ENCODE results near the gene HYCC2.
"Not testable (repeated sequence)": the region's sequence is repeated elsewhere in the genome, so short reads cannot be mapped to it uniquely, and the experiment has no call there.

HYCC2 gene

DNA sequence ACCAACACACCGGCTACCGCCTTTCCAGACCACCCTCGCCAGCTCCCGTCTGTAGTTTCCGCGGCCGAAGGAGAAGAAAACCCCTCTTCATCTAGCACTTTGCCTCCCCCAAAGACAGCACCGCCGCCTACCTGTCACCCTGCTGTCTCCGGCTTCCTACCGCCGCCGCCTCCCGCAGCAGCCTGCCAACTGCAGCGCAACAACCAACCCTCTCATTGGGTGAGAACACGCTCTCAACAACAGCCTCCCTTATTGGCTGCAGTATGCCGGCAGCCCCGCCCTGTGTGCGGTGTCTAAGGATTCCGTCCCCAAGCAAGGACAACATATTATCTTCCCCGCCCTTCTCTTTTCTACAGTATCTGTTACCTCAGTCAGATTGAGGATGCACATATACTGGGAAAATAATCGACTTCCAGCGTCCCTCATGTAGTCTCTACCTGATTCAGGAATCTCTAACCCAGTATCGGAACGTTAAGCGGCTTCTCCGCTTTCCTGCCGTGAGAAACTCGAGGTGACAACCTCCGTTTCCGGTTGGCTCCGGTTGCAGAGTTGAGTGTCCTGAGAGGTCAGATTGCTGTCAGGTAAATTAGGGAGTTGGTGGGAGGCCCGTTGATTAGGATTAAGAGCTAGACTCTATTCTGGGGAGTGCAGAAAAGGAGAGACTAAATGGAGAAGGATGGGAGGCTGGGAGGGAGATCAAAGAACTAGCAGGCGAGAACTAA is at the start of gene HYCC2, which contains the start of gene NDUFB3:
Gene HYCC2, minus strand, starts transcription at position 193 of the 722 bp plus-strand sequence. CDS start 47,662 bp downstream, outside the sequence.
Gene NDUFB3, plus strand, starts transcription at position 523 of the 722 bp plus-strand sequence. CDS start 6,882 bp downstream, outside the sequence.
- DNase-seq, result peak; percentile 96

DNA sequence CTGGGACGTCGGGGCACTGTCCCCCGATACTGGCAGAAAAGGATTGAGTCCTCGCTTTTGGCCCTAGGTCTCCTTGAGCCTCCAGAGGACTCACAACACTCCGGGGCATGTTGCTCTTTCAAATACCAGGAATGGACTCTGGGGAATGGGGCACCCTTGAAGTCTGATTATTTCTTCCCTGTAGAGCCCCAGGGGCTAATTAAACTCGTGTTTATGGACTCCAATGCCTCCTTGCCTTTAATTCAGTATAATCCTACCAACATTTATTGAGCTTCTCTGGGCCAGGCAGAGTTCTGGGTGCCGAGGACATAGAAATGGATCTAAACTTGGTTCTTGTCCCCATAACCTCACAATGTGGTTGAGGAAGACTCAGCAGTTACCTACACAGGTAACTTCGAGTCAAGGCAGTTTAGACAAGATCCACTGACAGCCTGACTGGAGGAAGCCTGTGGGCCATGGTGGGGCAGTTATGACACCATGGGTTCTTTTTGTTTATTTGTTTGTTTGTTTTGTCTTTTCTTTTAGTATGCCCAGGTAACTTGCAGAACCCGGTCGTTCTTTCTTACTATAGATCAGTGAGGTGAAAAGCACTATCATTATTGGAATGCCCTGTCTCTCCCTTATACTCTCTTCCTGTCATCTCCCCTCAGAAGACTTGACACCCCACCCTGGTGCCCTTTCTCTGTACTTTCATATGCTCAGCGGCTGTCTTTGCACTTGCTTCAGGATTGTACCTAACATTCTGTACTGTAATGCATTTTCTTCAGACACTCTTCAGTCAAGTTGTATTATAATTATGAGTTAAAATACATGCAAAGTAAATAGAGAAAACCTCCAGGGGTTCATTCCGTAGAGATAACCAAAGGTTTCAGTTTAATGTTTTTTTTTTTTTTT is 47.7 kb upstream of the HYCC2 start:
- peak; percentile 16 for DNase-seq

DNA sequence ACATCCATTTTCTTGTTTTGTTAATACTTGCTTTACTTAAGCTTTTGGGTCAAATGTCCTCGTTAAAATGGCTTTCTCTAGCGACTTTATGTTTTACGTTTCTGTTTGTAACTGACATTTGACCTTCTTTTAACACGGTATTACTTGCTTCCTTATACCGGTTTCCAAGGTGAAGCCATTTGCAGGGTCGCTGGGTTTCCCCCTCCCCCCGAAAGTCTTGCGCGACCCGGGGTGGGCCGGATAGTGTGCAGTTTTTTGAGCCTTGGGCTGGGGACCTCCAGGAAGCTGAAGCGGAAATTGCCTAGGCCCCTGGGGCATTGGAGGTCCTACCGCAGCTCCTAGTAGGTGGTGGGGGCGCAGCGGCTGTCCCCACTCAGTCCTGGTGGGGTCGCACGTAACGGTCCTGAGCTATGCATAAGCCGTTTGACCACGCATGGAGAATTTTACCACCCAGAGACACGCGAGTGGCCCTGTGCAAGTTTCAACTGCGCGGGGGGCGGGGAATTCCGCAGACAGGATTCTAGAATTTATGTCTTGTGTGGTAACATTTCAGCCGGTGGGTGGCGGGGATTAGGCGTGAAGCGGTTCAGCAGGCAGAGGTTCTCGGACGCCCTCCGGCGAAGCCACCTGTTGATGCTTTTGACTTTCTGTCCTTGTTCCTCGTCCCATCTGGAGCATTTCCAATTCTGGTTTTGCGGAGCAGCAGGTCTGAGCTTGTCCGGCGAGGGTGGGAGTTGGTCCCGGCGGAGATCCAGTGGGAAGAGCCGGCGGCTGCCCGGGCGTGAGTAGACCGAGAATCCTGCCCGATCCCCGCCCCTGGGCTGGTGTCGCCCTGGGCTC is 46.9 kb upstream of the HYCC2 start:
- DNase-seq, result peak; percentile 16

DNA sequence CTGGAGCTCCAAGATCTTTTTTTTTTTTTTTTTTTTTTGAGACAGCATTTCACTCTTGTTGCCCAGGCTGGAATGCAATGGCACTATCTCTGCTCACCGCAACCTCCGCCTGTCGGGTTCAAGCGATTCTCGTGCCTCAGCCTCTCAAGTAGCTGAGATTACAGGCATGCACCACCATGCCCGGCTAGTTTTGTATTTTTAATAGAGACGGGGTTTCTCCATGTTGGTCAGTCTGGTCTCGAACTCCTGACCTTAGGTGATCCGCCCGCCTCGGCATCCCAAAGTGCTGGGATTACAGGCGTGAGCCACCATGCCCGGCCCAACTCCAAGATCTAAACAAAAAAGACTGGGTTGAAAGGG is 46.2 kb upstream of the HYCC2 start:
- not testable (repeated sequence) for DNase-seq

DNA sequence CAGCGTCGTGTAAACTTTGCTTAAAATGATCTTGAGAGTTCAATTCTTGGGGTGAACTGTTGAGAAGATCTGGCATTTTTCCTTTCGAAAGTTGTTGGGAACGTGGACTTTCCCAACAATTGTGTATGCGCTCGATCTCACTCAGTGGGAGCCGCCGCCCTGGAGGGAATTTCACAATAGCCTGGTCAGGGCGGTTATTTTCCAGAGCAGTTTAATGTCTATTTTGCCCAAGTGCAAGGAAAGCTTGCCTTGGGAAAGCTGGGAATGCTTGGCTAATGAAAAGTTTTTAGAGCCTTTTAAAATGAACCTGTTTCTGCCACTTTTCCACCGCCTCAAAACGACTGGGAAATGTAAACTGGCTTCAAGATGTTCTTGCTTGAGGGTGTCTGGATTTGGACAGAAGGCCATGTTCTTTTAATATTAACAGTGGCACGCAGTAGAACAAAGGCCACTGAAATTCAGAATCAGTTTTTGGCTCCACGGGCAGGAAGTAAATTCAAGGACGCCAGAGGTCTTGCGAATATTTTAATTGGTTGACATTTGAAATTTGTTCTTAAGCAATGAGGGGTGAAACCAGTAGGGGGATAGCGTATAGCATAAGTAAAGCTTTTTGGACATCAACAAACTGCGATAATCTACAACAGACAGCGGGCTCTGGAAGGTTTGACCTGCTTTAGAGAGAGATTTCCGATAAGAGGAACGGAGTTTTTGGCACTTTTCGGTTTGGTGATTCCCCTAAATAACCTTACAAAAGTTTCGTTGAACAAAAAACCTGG is 45.7 kb upstream of the HYCC2 start:
- DNase-seq, result peak; percentile 57

DNA sequence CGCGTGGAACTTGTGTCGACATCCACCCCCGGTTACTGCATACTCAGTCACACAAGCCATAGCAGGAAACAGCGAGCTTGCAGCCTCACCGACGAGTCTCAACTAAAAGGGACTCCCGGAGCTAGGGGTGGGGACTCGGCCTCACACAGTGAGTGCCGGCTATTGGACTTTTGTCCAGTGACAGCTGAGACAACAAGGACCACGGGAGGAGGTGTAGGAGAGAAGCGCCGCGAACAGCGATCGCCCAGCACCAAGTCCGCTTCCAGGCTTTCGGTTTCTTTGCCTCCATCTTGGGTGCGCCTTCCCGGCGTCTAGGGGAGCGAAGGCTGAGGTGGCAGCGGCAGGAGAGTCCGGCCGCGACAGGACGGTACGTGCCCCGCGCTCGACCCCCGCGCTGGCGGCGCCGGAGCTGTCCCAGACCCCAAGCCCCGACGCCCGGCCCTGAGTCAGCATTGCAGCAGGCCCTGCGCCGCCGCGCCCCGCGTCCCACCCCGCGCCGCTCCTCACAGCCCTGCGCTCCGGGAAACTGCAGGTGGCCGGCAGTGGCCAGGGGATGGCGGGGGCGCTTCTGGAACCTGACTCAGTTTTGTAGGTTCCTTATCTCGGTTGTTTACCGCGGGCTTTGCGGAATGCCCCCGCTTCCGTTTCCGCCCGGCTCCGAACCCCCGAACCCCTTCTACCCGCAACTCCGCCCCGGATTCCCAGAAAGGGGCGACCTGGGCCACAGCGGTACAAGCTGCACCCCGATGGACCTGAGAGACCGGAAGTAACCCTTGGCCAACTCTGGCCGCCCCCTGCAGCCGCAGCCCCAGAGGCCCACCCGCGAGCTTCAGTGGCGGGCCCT is 44.9 kb upstream of the HYCC2 start, which contains the start of gene CFLAR:
Gene CFLAR, plus strand, starts transcription at position 50 of the 844 bp plus-strand sequence. CDS start 13,702 bp downstream, outside the sequence.
- DNase-seq, result peak; percentile 38

DNA sequence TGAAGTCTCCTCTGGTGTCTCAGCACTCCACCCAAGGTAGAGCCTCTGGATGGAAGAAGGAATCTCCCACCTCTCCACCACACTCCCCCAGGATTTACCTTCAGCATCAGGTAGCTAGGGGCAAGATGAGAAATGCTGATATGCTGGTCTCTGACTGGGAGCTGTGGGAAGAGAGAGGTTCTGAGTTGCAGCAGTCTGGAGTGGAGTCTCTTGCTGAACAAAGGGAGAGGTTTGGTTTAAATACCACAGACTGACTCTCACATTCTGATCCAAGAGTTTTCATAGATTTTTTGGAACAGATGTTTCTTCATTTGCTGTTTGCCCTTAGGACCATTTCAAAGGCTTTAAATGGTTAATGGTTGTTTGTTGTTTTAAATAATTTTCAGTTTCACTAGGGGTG is 43.4 kb upstream of the HYCC2 start:
- DNase-seq, result no peak

DNA sequence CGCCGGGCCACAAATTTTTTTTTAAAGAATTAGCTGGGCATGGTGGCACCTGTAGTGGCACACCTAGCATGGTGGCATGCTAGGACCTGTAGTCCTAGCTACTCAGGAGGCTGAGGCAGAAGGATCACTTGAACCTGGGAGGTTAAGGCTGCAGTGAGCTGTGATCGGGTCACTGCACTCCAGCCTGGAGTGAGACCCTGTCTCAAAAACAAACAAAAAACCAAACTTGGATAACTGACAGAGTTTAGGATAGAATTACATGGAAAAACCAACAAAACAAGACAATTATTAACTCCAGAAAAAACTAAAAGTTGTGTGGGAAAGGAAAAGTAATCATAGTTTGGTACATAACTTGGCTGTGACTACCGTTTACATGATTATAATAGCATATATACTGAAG is 42.9 kb upstream of the HYCC2 start:
- DNase-seq, result no peak

DNA sequence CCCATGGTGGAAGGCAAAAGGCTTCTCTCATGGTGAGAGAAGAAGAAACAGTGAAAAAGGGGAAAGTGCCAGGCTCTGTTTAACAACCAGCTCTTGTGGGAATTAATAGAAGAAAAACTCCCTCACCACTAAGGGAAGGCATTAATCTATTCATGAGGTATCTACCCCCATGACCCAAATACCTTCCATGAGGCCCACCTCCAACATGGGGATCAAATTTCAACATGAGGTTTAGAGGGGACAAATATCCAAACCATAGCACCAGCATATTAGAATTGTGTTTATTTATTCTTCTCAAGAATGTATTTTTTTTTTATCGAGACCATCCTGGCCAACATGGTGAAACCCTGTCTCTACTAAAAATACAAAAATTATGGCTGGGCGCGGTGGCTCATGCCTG is 39.6 kb upstream of the HYCC2 start:
- no peak for DNase-seq

DNA sequence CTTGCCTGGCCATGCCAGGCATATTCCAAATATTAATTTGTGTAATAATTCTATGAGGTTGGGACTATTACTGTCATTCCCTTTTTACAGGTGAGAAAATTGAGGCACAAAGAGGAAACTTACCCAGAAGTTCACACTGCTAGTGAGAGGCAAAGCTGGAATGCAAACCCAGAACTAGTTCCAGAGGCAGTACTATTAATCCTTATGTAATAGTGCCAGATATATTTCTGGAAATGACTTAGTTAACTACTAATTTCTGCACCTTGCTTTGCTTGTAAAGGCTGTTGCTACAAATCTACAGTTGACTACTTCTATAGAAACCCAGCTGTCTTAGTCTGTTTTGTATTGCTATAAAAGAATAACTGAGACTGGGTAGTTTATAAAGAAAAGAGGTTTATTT is 39.1 kb upstream of the HYCC2 start:
- DNase-seq, result no peak

DNA sequence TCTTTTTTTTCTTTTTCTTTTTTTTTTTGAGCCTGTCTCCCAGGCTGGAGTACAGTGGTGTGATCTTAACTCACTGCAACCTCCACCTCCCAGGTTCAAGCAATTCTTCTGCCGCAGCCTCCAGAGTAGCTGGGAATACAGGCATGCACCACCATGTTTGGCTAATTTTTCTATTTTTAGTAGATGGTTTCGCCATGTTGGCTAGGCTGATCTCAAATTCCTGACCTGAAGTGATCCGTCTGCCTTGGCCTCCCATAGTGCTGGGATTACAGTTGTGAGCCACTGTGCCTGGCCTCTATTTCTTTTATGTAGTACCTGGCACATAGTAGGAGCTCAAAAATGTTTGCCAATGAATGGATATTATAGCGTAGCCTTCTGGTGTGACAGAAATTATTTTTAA is 37.7 kb upstream of the HYCC2 start:
- DNase-seq, result no peak

DNA sequence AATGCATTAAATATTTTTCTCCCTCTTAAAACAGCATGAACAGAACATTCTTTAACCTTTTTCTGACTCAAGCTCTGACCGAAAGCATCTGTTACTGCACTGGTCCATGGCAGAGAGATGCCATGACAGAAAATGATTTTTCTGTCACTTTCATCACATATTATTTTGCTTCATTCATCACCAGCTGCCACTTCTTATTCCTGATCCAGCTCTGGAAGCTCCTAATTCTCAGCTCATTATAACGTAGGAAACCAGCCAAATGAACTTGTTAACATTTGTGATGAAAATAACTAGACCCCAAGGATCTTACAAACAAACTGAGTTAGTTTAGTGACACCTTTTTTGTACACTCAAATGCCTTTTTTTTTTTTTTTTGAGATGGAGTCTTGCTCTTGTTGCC is 36.9 kb upstream of the HYCC2 start:
- DNase-seq, result no peak

DNA sequence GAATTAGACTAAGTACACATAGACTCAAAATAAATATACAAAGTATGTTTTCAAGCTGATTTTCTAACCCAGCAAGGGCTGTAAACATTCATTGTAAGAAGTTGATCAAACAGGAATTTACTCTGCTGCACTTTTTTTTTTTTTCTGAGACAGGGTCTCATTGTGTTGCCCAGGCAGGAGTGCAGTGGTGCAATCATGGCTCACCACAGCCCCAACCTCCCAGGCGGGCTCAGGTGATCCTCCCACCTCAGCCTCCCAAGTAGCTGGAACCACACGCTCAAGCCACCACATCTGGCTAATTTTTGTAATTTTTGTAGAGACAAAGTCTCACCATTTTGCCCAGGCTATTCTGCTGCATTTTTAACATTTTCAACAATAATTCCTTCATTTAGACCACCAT is 36.2 kb upstream of the HYCC2 start:
- no peak for DNase-seq

DNA sequence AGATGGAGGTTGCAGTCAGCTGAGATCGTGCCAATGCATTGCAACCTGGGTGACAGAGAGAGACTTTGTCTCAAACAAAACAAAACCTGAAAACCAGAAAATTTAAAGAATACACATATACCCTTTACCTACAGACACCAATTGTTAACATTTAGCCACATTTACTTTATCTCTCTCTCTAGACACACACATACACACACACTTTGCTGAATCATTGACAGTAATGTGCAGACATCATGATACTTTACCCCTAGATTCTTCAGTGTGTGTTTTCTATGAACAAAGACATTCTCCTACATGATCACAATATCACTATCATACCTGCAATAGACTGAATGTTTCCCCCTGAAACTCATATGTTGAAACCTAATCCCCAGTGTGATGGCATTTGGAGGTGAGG is 34.3 kb upstream of the HYCC2 start:
- no peak for DNase-seq

DNA sequence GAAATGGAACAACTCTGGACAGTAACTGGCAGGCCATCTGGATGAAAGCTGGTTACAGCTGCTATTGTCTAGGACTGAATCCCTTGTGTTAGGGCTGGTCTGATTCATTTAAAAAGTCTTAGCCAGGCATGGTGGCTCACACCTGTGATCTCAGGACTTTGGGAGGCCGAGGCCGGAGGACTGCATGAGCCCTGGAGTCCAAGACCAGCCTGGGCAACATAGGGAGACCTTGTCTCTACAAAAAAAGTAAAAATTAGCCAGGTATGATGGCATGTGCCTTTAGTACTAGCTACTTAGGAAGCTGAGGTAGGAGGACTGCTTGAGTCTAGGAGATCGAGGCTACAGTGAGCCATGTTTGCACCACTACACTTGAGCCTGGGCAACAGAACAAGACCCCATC is 29.0 kb upstream of the HYCC2 start:
- no peak for DNase-seq

DNA sequence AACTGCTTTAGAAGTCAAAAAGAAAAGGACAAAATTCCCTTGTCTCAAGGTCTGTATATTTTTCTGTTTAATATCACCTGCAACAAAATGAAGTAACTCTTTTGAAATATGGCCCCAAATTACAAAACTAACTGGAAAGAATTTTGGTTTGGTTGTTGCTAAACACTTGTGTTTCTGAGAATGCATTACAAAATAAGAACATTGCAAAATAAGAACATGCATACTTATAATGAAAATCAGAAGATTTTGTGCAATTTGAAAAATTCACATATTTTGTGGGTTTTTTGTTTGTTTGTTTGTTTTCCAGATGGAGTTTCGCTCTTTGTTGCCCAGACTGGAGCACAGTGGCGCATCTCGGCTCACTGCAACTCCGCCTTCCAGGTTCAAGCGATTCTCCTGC is 22.1 kb upstream of the HYCC2 start:
- no peak for DNase-seq

DNA sequence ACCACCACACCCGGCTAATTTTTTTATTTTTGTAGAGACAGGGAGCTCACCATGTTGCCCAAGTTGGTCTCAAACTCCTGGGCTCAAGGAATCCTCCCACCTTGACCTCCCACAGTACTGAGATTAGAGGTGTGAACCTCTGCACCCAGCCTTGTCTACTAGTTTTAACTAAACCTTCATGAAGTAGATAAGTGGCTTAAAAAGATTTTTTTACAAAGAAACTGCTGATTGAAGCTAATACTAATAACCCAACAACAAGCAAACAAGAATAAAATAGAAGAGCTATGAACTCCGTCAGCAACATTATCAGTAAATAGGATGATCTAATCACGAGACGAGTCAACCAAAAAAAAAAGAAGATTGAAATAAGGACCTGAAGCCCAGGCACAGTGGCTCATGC is 19.1 kb upstream of the HYCC2 start:
- no peak for DNase-seq

DNA sequence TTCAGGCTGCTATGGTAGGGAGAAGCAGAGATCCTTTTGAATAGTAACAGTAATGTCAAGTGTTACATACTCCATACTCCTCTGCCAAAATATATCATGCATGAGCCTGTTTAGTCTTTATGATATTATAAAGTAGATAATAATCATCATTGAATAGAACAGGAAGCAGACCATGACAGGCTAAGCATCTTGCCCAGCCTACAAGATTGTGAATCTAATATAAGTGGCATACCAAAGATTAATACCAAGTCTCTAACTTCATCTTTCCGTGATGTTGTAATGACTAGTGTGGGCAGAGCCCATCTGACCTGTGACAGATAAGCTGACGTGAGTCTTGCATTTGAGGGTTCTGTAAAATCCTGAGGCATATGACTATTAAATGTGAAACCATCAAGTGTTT is 13.4 kb upstream of the HYCC2 start:
- no peak for DNase-seq

DNA sequence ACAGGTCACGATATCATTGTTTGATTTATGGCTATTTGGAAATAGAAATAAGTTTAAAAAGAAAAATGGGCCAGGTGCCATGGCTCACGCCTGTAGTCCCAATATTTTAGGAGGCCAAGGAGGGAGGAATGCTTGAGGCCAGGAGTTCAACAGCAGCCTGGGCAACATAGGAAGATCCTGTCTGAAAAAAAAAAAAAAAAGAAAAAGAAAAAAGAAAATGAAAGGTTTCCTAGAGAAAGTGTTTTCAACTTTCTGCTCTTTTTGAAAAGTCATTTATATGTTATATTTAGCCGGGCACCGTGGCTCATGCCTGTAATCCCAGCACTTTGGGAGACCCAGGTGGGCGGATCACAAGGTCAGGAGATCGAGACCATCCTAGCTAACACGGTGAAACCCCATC is 3.5 kb upstream of the HYCC2 start:
- no peak for DNase-seq

DNA sequence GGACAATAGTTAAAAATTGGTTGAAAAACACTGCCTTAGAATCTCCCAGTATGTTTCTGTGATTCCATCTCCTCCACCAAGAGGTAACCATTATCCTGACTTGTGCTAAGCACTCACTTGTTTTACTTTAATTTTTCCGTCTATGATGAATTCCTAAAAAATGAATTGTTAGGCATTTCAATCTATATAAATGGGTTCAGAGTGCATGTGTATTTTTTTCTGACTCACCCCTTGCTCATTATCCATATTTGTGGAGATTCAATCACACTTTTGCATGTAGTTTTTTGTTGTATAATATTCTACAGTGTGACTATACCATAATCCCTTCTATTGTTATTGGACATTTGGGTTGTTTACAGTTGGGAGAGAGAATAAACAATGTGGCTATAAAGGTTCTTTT is 1.6 kb upstream of the HYCC2 start:
- no peak for DNase-seq

DNA sequence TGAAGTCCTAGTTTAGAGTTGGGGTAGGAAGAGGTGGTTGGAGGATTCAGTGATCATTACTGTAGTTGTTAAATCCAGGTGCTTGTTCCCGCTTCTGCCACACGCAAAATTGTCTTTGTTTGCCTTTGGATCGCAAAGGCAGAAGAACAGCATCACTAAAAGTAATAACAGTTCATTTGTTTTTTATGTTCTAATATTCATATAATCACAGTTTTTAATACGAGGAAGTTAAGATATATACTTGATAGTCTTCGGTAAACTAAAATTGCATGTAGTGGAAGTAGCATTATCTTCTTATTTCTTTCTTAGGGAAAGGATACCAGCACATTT is 695 bp upstream of the HYCC2 start:
- peak; percentile 57 for DNase-seq

All from NCI-H510A treated with DMSO at 0.1 percent for 48 hours (cell line).